Transverse colon (tissue), 4 donors: ENCODE data around the gene TNFRSF8. TPM values are rescaled to one million over a fixed set of nuclear protein-coding genes. Genes with fewer than 3 reads are reported as not detected.

Experiments
- DNase-seq: peaks from one replicate; pipeline ENCODE4 v3.0.0-alpha.2; 2019
- H3K27ac ChIP-seq, 4 donors: fragments of 200-600 bp; sonication (generic); 2 replicates each; pipeline ENCODE4 v1.5.1; 2016 to 2018; ENCODE audit warnings: inconsistent platforms in 4 of 4
- H3K27me3 ChIP-seq: fragments of 200-600 bp; sonication (generic); 2 replicates; pipeline ENCODE4 v1.5.1; 2017; ENCODE audit warnings: inconsistent platforms
- H3K36me3 ChIP-seq, 4 donors: fragments of 200-600 bp; sonication (generic); 2 replicates each; pipeline ENCODE4 v1.5.1; 2017 to 2019; ENCODE audit warnings: inconsistent platforms in 4 of 4
- H3K4me1 ChIP-seq, 4 donors: fragments of 200-600 bp; sonication (generic); 2 replicates each; pipeline ENCODE4 v1.5.1; 2017 to 2020; ENCODE audit warnings: inconsistent platforms in 4 of 4
- H3K4me3 ChIP-seq, 4 donors: fragments of 200-600 bp; sonication (generic); 1 replicate in 1 of 4; 2 replicates in 3 of 4; pipeline versions ENCODE4 v1.5.1 to v1.6.1; 2017 to 2019; ENCODE audit warnings: inconsistent platforms in 4 of 4
- H3K9me3 ChIP-seq, 2 donors: fragments of 200-600 bp; sonication (generic); 2 replicates each; pipeline ENCODE4 v1.5.1; 2017 to 2019; ENCODE audit warnings: inconsistent platforms in 2 of 2
- EP300 ChIP-seq: sonication (generic); formaldehyde crosslinking; IDR thresholded peaks from one replicate; pipeline ENCODE4 v1.6.1; 2017; ENCODE audit warnings: antibody characterized with exemption, low read depth
- POLR2A ChIP-seq: fragments of 450-650 bp; IDR thresholded peaks from one replicate; pipeline ENCODE4 v1.6.1; 2016; ENCODE audit warnings: antibody characterized with exemption, mild to moderate bottlenecking, moderate library complexity
- POLR2AphosphoS5 ChIP-seq, 3 donors: sonication (generic); formaldehyde crosslinking; IDR thresholded peaks; one replicate each; pipeline ENCODE4 v1.6.1; 2016; ENCODE audit warnings: antibody characterized with exemption in 3 of 3
- WGBS, 2 donors: methylation state at CpG; one replicate each; pipeline ENCODE4 v1.1.5; 2018; ENCODE audit warnings: low coverage in 1 of 2; 5-methylcytosine and 5-hydroxymethylcytosine counted together
- in situ Hi-C, 4 donors: fragments of 200-750 bp; cut with MboI; loops; one replicate each; pipeline versions ENCODE4 v1.15.0 to v1.15.1; 2017; ENCODE audit warnings: low sequenced_read_pairs in 3 of 4, low pct_ligation_motif_present in 1 of 4, low pct_unique_long_range_greater_than_20kb in 1 of 4
- intact Hi-C: fragments of 100-400 bp; cut with DNase I; formaldehyde crosslinking; loops from one replicate; pipeline ENCODE4 v1.15.1; 2023; ENCODE audit warnings: low total_unique reads
- total RNA-seq, 4 donors: library from RNA; depleted of rRNA; stranded (reverse); fragments of >200 nt; gene quantifications; one replicate each; pipeline ENCODE4 v1.1.0, GENCODE V29; 2016
- TF ChIP-seq, protein P1 (sequence below), 5 experiments: fragments of 200-600 bp in 3 of 5; fragments of 450-650 bp in 2 of 5; sonication (generic) in 3 of 5; IDR thresholded peaks; 1 replicate in 2 of 5; 2 replicates in 3 of 5; pipeline ENCODE4 v1.5.1; 2016 to 2017; ENCODE audit warnings: antibody characterized with exemption in 5 of 5, inconsistent platforms in 3 of 5, mild to moderate bottlenecking in 2 of 5, moderate library complexity in 1 of 5

The TNFRSF8 gene
- total RNA-seq, 4 donors from 2014 or later: 0.16 TPM; not detected in 3

DNA sequence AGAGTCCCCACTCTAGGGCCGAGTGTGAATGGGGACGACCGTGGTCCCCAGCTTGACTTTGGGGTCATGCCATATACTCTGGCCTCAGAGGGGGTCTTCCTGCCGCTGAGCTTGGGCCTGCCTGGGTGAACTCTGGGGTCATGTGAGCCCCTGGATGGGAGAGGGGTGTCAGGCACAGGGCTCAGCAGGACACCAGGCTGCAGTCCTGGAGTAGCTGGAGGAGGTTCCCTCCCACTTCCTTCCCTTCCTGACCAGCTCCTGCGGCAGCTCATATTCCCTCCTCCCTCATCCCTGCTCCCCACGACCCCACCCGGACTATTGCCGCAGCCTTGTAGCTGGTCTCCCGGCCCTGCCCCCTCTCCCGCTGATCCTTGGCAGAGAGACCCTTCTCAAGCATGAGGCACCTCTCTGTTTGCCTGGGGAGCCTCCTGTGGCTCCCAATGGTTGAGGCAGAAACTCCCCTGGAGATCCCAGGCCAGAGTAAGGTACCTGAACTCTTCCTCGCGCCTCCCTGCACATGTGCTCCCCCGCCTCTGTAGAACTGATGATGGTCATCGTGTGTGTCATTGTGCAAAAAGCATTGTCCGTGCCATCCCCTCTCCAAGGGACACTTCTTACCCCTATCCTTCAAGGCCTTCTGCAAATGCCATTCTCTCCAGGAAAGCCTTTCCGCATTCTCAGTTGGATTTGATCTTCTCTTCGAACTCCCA, 105.5 kb downstream of the TNFRSF8 start:
- H3K36me3 ChIP-seq: no peaks in the 10 kb centered on the region
- no peaks in the 10 kb centered on the region for H3K9me3 ChIP-seq
- peaks cover 0 to 35% (median 15%) of the 10 kb centered on the region in 4 donors for H3K4me1 ChIP-seq
- H3K27ac ChIP-seq: peak overlapping the region; percentile 83 to 87 (median 86)
- 67 to 77% methylated on average over 6 to 17 of the region's 17 CpGs for WGBS, 2 donors
- in situ Hi-C loops (no loop called here), intact Hi-C loops (no loop called here)
- H3K4me3 ChIP-seq: peak overlapping the region in 3 of 4 donors; percentile 49 to 89 (median 75)
- TF ChIP-seq POLR2AphosphoS5 (IDR thresholded peaks at IDR 0.05) (no peak), POLR2A (no peak), EP300 (no peak)
- TF ChIP-seq, protein P1, sequence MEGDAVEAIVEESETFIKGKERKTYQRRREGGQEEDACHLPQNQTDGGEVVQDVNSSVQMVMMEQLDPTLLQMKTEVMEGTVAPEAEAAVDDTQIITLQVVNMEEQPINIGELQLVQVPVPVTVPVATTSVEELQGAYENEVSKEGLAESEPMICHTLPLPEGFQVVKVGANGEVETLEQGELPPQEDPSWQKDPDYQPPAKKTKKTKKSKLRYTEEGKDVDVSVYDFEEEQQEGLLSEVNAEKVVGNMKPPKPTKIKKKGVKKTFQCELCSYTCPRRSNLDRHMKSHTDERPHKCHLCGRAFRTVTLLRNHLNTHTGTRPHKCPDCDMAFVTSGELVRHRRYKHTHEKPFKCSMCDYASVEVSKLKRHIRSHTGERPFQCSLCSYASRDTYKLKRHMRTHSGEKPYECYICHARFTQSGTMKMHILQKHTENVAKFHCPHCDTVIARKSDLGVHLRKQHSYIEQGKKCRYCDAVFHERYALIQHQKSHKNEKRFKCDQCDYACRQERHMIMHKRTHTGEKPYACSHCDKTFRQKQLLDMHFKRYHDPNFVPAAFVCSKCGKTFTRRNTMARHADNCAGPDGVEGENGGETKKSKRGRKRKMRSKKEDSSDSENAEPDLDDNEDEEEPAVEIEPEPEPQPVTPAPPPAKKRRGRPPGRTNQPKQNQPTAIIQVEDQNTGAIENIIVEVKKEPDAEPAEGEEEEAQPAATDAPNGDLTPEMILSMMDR (IDR thresholded peaks at IDR 0.05): no peak
- no peaks in the 10 kb centered on the region for H3K27me3 ChIP-seq
- no peak for DNase-seq

DNA sequence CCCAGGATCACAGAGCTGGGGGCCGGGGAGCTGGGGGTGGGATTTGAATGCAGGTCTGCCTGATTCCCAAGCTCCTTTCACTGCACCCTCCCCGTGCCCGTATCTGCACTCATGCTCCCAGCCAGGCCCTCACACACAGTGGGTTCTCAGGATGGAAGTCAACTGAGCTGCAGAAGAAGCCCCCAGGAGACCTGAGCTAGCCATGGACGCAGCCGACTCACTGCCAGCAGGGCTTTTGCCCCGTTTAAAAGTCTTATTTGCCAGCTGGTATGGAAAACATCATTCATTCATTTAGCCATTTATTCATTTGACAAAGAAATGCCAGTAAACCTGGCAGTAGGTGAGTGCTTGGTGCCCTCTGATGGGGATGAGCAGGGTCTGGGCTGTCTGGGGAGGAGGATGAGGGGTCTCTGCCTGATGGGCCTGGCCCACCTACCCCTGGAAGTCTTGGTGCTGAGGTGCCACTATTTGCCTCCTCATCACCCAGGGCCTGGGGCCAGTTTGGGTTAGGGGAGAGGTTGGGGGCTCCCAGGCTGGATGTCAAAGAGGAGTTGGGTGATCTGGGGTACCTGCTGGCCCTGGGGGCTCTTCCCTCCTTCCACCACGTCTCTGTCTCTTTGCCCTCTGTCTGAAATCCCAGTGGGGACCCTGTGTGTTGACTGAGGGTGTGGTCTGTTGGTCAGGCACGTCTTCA, 106.5 kb downstream of the TNFRSF8 start:
- in situ Hi-C loops: no loop called here
- H3K36me3 ChIP-seq: no peaks in the 10 kb centered on the region
- no peaks in the 10 kb centered on the region for H3K9me3 ChIP-seq
- no peak overlapping the region for H3K4me3 ChIP-seq
- no peak for DNase-seq
- H3K27ac ChIP-seq: peak overlapping the region; percentile 83 to 87 (median 86)
- peaks cover 0 to 42% (median 18%) of the 10 kb centered on the region in 4 donors for H3K4me1 ChIP-seq
- intact Hi-C loops: no loop called here
- TF ChIP-seq EP300 (no peak), POLR2AphosphoS5 (IDR thresholded peaks at IDR 0.05) (no peak), POLR2A (no peak)
- TF ChIP-seq, protein P1 (IDR thresholded peaks at IDR 0.05): no peak
- no peaks in the 10 kb centered on the region for H3K27me3 ChIP-seq
- WGBS, 2 donors: 76% methylated on average over 8 of the region's 8 CpGs; no CpG with 5 or more reads in 1 of the 2 donors

DNA sequence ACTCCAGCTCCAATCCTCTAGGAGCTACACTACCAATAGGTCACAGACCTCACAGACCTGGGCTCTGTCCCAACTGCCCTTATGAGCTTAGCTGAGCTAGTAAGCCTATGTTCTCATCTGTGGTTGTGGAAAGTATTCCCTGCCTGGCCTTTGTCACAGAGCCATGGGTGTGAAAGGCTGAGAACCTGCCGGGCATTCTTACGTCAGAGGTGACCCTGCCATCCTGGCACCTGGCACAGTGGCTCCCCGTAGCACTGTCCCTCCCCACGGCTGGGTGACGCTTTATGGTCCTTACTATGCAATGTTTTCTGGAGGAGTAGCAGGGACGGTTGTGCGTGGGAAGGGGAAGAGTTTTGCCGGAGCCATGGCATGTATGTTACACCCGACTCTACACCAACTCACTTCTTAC, 107.2 kb downstream of the TNFRSF8 start:
- 78% methylated on average over 9 of the region's 9 CpGs; no CpG with 5 or more reads in 1 of the 2 donors for WGBS, 2 donors
- Histone ChIP-seq H3K9me3 (no peaks in the 10 kb centered on the region), H3K4me1 (peaks cover 0 to 48% (median 24%) of the 10 kb centered on the region in 4 donors), H3K27ac (peak overlapping the region; percentile 17 to 85 (median 82)), H3K27me3 (no peaks in the 10 kb centered on the region), H3K4me3 (no peak overlapping the region), H3K36me3 (no peaks in the 10 kb centered on the region)
- in situ Hi-C loops (no loop called here), intact Hi-C loops (no loop called here)
- DNase-seq: no peak
- TF ChIP-seq, protein P1 (IDR thresholded peaks at IDR 0.05): no peak
- TF ChIP-seq POLR2A (no peak), POLR2AphosphoS5 (IDR thresholded peaks at IDR 0.05) (no peak), EP300 (no peak)

DNA sequence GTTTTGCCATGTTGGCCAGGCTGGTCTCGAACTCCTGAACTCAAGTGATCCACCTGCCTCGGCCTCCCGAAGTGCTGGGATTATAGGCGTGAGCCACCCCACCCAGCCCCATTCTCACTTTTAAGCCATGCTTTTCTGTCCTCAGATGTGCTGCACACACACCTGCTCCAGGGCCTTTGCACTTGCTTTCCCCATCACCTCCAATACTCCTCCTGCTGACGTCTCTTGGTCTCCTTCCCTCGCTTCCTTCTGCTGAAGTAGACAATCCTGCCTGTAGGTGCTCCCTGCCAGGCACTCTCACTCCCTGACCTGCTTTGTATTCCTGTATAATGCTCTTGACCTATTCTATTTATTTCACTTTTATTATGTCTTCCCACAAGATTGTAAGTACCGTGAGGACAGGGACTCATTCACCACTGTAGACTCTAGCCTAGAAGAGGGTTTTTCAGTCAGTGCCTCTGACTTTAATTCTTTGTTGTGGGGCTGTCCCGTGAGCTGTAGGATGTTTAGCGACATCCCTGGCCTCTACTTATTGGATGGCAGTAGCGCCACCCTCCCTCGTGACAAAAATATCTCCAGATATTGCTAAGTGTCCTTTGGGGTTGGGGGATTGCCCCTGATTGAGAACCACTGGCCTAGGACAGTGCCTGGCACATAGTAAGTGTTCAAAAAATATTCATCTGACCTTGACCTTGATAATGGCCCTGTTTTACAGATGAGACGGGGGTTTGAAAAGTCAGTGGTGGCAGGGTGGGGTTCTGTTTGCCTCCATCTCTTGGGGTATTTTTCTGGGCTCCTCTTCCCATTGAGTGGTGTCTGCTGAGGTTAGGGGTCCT, 108.3 kb downstream of the TNFRSF8 start:
- 85 to 89% methylated on average over 9 to 12 of the region's 12 CpGs for whole genome bisulfite sequencing, 2 donors
- Histone ChIP-seq H3K36me3 (no peaks in the 10 kb centered on the region), H3K27ac (peak overlapping the region; percentile 55 to 81 (median 73)), H3K4me3 (no peak overlapping the region), H3K27me3 (no peaks in the 10 kb centered on the region), H3K9me3 (no peaks in the 10 kb centered on the region), H3K4me1 (peaks cover 0 to 51% (median 25%) of the 10 kb centered on the region in 4 donors)
- DNase-seq: no peak
- intact Hi-C loops: no loop called here
- TF ChIP-seq POLR2A (no peak), POLR2AphosphoS5 (IDR thresholded peaks at IDR 0.05) (no peak), EP300 (no peak)
- TF ChIP-seq, protein P1 (IDR thresholded peaks at IDR 0.05): no peak
- in situ Hi-C loops: no loop called here
